Liver (tissue), 2 donors: ENCODE data around the gene INPPL1.

Experiments
- REST ChIP-seq: IDR thresholded peaks from 2 replicates; pipeline ENCODE4 v1.6.1; 2016; ENCODE audit warnings: antibody characterized with exemption, mild to moderate bottlenecking
- SP1 ChIP-seq: IDR thresholded peaks from 2 replicates; pipeline ENCODE4 v1.6.1; 2018; ENCODE audit warnings: antibody characterized with exemption, mild to moderate bottlenecking
- donor health status: healthy.

GRCh38 chr11:72188267-72188666, 36.3 kb upstream of the INPPL1 start:
- TF ChIP-seq REST (no peak), SP1 (no peak)
